Astrocyte of the spinal cord (primary cell): ENCODE measurements around the gene PEDS1.

Source experiments
- DNase-seq: peaks from one replicate; pipeline ENCODE4 v3.0.0; 2011; ENCODE audit warnings: low read depth, low spot score
- H3K4me3 ChIP-seq: 2 replicates; pipeline ENCODE4 v1.5.1; 2011; ENCODE audit warnings: low read depth, mild to moderate bottlenecking, low read length, moderate library complexity
- CTCF ChIP-seq: IDR thresholded peaks from 2 replicates; pipeline ENCODE4 v1.5.1; 2012; ENCODE audit warnings: low read depth, mild to moderate bottlenecking, low read length, inconsistent platforms
- in situ Hi-C: cut with HindIII; loops from 2 replicates; pipeline ENCODE4 v1.10.0; 2017; ENCODE audit warnings: low sequenced_read_pairs

PEDS1 gene

GRCh38 chr20:50190251-50191064 is 36.9 kb upstream of the PEDS1 start, which contains the start of gene CEBPB:
CEBPB (plus strand) TSS chr20:50190830; CDS start chr20:50191034, 204 bp downstream.
- peak; percentile 71 for TF ChIP-seq CTCF
- DNase-seq, result peak; percentile 86
- in situ Hi-C loops, result no loop called here
- peak within 1 kb of the TSS; percentile 82 for H3K4me3 ChIP-seq

- in situ Hi-C loops, result no loop called here
- DNase-seq, result no peak
- TF ChIP-seq CTCF, result peak; percentile 5
- peak overlapping the region; percentile 82 for H3K4me3 ChIP-seq
These were observed 36.2 kb upstream of the PEDS1 start for GRCh38 chr20:50189681-50190250.

- TF ChIP-seq CTCF, result no peak
- H3K4me3 ChIP-seq, result no peak overlapping the region
- in situ Hi-C loops, result no loop called here
- no peak for DNase-seq
These were observed 35.6 kb upstream of the PEDS1 start for GRCh38 chr20:50188879-50189680.

GRCh38 chr20:50188287-50188688 is 34.8 kb upstream of the PEDS1 start:
- in situ Hi-C loops, result no loop called here
- TF ChIP-seq CTCF, result no peak
- H3K4me3 ChIP-seq, result no peak overlapping the region
- no peak for DNase-seq

- in situ Hi-C loops, result no loop called here
- no peak overlapping the region for H3K4me3 ChIP-seq
- peak; percentile 75 for DNase-seq
- TF ChIP-seq CTCF, result no peak
These were observed 34.0 kb upstream of the PEDS1 start for GRCh38 chr20:50187403-50188051.

- peak; percentile 15 for DNase-seq
- TF ChIP-seq CTCF, result no peak
- no peak overlapping the region for H3K4me3 ChIP-seq
- in situ Hi-C loops, result no loop called here
These were observed 33.5 kb upstream of the PEDS1 start for GRCh38 chr20:50186987-50187402.
